GM21526 (cell line): Measurements from ENCODE around the gene RNF8.
"Not testable (repeated sequence)": the region's sequence is repeated elsewhere in the genome, so short reads cannot be mapped to it uniquely, and the experiment has no call there.

Source experiments
- ATAC-seq: cut with Tn5 transposase; IDR thresholded peaks from one replicate; pipeline ENCODE4 v1.9.1; 2021; ENCODE audit warnings: moderate library complexity; ENCODE audit not compliant: unreplicated experiment, low FRiP score

Gene RNF8

GRCh38 chr6:37321101-37321500, 32.7 kb upstream of the RNF8 start:
- ATAC-seq, result no peak

- no peak for ATAC-seq
Measured at GRCh38 chr6:37321516-37322415, 32.0 kb upstream of the RNF8 start.

DNA sequence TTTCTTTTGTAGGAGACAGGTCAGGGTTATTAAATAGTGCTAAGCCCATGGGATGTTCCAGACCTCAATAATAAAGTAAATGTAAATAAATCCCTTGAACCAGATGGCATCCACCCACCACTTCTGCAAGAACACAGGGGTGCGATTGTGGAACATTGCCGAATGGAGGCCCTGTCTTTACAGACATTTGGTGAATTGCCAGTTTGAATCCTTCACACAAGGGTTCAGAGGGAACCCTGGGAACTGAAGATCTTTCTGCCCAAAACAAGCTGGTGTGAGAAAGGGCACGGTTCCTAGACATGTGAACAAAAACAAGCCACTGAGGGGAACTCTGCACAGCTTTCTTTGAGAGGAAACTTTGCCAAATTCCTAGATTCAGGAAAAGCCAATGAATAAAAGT, 30.2 kb upstream of the RNF8 start:
- ATAC-seq, result no peak

- ATAC-seq, result no peak
Measured at GRCh38 chr6:37324131-37325033, 29.4 kb upstream of the RNF8 start.

- not testable (repeated sequence) for ATAC-seq
Measured at GRCh38 chr6:37330345-37330744, 23.4 kb upstream of the RNF8 start.

- ATAC-seq, result no peak
Measured at GRCh38 chr6:37331047-37331446, 22.7 kb upstream of the RNF8 start.

DNA sequence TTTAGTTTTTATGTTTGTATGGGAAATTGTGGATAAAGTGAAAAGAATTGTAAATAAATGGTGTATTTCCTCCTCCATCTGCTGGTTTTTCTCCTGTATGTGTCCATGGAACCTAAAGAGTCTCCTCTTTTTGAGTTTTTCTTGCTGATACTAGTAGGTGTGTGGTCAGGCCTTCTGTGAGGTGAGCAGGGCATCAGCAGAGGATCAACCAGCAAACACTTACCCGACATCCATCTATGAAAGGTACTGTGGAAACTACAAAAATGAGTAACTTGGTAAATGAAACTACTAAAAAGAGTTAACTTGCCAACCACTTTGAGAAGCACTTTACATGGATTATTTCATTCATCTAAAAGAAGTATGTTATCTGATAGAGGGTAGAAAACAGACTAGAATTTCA, 20.9 kb upstream of the RNF8 start:
- no peak for ATAC-seq

GRCh38 chr6:37334047-37334446, 19.7 kb upstream of the RNF8 start:
- ATAC-seq, result no peak

DNA sequence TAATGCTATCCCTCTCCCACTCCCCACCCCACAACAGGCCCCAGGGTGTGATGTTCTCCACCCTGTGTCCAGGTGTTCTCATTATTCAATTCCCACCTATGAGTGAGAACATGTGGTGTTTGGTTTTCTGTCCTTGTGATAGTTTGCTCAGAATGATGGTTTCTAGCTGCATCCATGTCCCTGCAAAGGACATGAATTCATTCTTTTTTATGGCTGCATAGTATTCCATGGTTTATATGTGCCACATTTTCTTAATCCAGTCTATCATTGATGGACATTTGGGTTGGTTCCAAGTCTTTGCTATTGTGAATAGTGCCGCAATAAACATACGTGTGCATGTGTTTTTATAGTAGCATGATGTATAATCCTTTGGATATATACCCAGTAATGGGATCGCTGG, 15.5 kb upstream of the RNF8 start:
- ATAC-seq, result not testable (repeated sequence)

DNA sequence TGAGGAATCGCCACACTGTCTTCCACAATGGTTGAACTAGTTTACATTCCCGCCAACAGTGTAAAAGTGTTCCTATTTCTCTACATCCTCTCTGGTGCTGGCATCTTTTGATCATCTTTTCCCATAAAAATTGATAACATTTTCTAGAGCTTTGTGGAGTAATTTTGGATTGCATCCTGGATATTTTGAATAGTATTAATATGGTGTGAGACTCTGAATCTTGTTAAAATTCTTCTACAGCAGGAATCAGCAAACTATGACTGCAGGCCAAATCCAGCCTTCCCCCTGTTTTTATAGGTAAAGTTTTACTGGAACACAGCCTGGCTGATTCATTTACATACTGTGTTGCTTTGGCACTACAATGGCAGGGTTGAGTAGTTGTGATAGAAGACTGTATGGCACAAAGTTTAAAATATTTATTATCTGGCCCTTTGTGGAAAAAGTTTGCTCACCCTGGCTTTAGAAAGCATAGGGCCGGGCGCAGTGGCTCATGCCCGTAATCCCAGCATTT, 15.0 kb upstream of the RNF8 start:
- ATAC-seq, result no peak

DNA sequence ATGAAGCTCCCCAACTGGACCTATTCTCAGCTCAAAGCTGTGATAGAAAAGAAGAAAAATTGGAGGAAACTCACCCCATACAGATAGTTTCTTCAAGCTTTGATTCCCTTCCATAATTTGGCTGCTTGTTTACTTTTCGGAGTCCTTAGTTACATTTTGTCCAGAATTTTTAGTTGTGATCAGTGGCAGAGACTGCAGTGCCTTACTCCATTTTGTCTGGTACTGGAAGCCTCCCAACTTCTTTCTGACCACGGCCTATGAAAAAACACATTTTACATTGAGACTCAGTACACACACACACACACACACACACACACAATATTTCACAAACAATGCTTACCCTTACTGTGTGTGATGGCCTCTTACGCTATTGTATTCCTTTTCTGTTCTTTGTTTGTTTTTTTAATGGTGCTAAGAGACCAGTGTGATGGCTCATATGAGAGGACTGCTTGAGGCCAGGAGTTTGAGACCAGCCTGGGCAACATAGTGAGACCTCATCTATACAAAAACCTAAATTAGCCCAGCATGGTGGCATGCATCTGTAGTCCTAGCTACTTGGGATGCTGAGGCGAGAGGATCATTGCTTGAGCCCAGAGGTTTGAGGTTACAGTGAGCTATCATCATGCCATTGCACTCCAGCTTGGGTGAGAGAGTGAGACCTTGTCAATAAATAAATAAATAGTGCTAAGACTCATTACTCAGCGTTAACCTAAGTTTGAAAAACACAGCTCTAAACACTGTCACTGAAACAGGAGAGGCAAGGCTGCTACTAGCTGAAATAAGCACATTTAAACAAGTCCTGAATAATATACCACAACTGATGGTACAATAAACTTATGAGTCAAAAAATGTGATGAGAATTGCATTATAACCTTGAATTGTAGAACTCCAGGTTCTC, 13.8 kb upstream of the RNF8 start:
- no peak for ATAC-seq

DNA sequence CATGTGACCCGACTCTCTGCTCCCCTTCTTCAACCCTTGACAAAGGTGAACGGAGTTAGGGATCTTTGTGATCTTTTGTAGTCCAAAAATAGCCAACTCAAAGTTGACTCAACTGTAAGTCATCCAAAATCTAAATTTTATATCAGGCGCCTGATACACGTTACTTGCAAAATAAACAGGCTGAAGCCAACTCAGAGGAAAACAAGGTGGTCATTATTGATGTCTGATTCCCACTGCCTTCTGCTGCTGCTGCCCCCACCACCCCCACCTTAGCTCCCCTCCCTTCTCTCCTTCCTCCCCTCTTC, 13.2 kb upstream of the RNF8 start:
- no peak for ATAC-seq

- ATAC-seq, result no peak
Measured at GRCh38 chr6:37343248-37343647, 10.5 kb upstream of the RNF8 start.

DNA sequence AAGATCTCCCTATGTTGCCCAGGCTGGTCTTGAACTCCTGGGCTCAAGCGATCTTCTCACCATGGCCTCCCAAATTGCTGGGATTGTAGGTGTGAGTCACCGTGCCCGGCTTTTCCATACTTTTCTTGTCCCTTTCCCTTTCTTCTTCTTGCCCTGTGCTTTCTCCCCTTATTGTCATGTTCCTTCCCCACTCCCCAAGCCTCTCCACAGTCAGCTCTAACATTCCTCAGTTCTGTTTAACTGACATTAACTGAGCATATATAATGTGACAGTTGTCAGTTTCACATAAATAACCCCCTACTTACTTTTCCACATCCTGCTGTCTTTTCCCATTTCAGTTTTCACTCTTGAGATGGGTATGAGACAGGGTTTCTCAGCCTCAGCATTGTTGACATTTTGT, 9.5 kb upstream of the RNF8 start:
- ATAC-seq, result no peak

GRCh38 chr6:37345804-37346203, 8.0 kb upstream of the RNF8 start:
- not testable (repeated sequence) for ATAC-seq

- ATAC-seq, result no peak
Measured at GRCh38 chr6:37347177-37347576, 6.6 kb upstream of the RNF8 start.

GRCh38 chr6:37347670-37348111, 6.1 kb upstream of the RNF8 start:
- no peak for ATAC-seq

GRCh38 chr6:37351027-37351426, 2.8 kb upstream of the RNF8 start:
- no peak for ATAC-seq

GRCh38 chr6:37352384-37352783, 1.4 kb upstream of the RNF8 start:
- no peak for ATAC-seq
